B cell (primary cell): ENCODE results near the gene RPL22. TPM values are rescaled to one million over a fixed set of nuclear protein-coding genes. Genes with fewer than 3 reads are reported as not detected.

Source experiments
- ATAC-seq: fragments of 200-7000 bp; cut with Tn5 transposase; one replicate; pipeline ENCODE4 v1.10.0; 2021; ENCODE audit warnings: low read depth, mild to moderate bottlenecking, moderate number of reproducible peaks, moderate library complexity
- CTCF ChIA-PET: fragments of 350-600 bp; sonication (Branson Sonifier 250); formaldehyde crosslinking; loops from one replicate; lab custom pipeline; 2021; ENCODE audit warnings: antibody characterized with exemption, inconsistent platforms; lab: Charles Lee
- POLR2A ChIA-PET: fragments of 350-600 bp; sonication (Branson Sonifier 250); formaldehyde crosslinking; loops from one replicate; lab custom pipeline; 2021; ENCODE audit warnings: antibody characterized with exemption; lab: Charles Lee
- DNase-seq: peaks from one replicate; pipeline ENCODE4 v3.0.0; 2013
- H2AFZ ChIP-seq: 2 replicates; pipeline ENCODE4 v1.6.1; 2012; ENCODE audit warnings: mild to moderate bottlenecking, low read depth, low read length; ENCODE audit not compliant: insufficient read depth, poor library complexity, severe bottlenecking
- H3K27ac ChIP-seq, 2 donors: 1 replicate in 1 of 2; 2 replicates in 1 of 2; pipeline ENCODE4 v1.5.1; 2012 to 2013; ENCODE audit warnings: low read length in 2 of 2, mild to moderate bottlenecking in 2 of 2, moderate library complexity in 1 of 2
- H3K27me3 ChIP-seq, 4 experiments: fragments of 200-600 bp in 1 of 4; sonication (generic) in 1 of 4; replicated peaks in 1 of 4; 1 replicate in 2 of 4; 2 replicates in 2 of 4; pipeline versions ENCODE4 v1.6.1 to v1.7.0; 2013 to 2016; ENCODE audit warnings: low read length in 3 of 4, mild to moderate bottlenecking in 2 of 4, mixed read lengths in 1 of 4, moderate library complexity in 1 of 4; ENCODE audit not compliant: insufficient read depth in 4 of 4, control insufficient read depth in 3 of 4; ENCODE audit errors: control extremely low read depth in 1 of 4
- H3K36me3 ChIP-seq, 2 experiments: replicated peaks in 1 of 2; 1 replicate in 1 of 2; 2 replicates in 1 of 2; pipeline versions ENCODE4 v1.6.1 to v1.7.1; 2013; ENCODE audit warnings: low read length in 1 of 2; ENCODE audit not compliant: insufficient read depth in 2 of 2, control insufficient read depth in 1 of 2; ENCODE audit errors: control extremely low read depth in 1 of 2, extremely low read depth in 1 of 2
- H3K4me1 ChIP-seq, 2 donors: fragments of 200-600 bp in 1 of 2; sonication (generic) in 1 of 2; 1 replicate in 1 of 2; 2 replicates in 1 of 2; pipeline versions ENCODE4 v1.5.1 to v1.6.1; 2013 to 2017; ENCODE audit warnings: low read length in 2 of 2; ENCODE audit not compliant: control insufficient read depth in 2 of 2, insufficient read depth in 2 of 2
- H3K4me2 ChIP-seq: replicated peaks from 2 replicates; pipeline ENCODE3; 2012; ENCODE audit warnings: mild to moderate bottlenecking, low read depth, low read length; ENCODE audit not compliant: poor library complexity, severe bottlenecking
- H3K4me3 ChIP-seq, 5 experiments: fragments of 200-600 bp in 1 of 5; sonication (generic) in 1 of 5; 1 replicate in 3 of 5; 2 replicates in 2 of 5; pipeline versions ENCODE4 v1.5.1 to v1.7.0; 2011 to 2016; ENCODE audit warnings: low read length in 4 of 5, mild to moderate bottlenecking in 4 of 5, low read depth in 2 of 5, control low read depth in 1 of 5, moderate library complexity in 1 of 5; ENCODE audit not compliant: insufficient read depth in 1 of 5; ENCODE audit errors: control extremely low read depth in 1 of 5, extremely low read depth in 1 of 5
- H3K79me2 ChIP-seq: fragments of 200-600 bp; sonication (generic); one replicate; pipeline ENCODE4 v1.6.0; 2016; ENCODE audit warnings: low read length; ENCODE audit not compliant: control insufficient read depth, insufficient read depth
- H3K9ac ChIP-seq: fragments of 200-600 bp; sonication (generic); 2 replicates; pipeline ENCODE4 v1.6.1; 2017; ENCODE audit warnings: mild to moderate bottlenecking, low read length, moderate library complexity
- H3K9me3 ChIP-seq, 3 donors: one replicate each; pipeline versions ENCODE4 v1.6.1 to v1.7.1; 2013; ENCODE audit warnings: low read length in 2 of 3; ENCODE audit not compliant: control insufficient read depth in 2 of 3, insufficient read depth in 1 of 3; ENCODE audit errors: control extremely low read depth in 1 of 3
- H4K20me1 ChIP-seq: 2 replicates; pipeline ENCODE4 v1.6.0; 2012; ENCODE audit warnings: mild to moderate bottlenecking, low read length; ENCODE audit not compliant: insufficient read depth, control insufficient read depth, poor library complexity, severe bottlenecking
- H3K27ac Mint-ChIP-seq: one replicate; pipeline ENCODE4 v1.8.0; 2021; ENCODE audit warnings: mixed read lengths
- H3K27me3 Mint-ChIP-seq: one replicate; pipeline ENCODE4 v1.8.0; 2021; ENCODE audit warnings: mixed read lengths
- H3K4me1 Mint-ChIP-seq: one replicate; pipeline ENCODE4 v1.8.0; 2021; ENCODE audit warnings: mixed read lengths
- H3K4me3 Mint-ChIP-seq: one replicate; pipeline ENCODE4 v1.8.0; 2021; ENCODE audit warnings: mixed read lengths
- H3K9me3 Mint-ChIP-seq: one replicate; pipeline ENCODE4 v1.8.0; 2022; ENCODE audit warnings: mixed read lengths; ENCODE audit not compliant: insufficient read depth
- CTCF ChIP-seq: fragments of 200-600 bp; IDR thresholded peaks from one replicate; pipeline ENCODE4 v1.8.0; 2022; ENCODE audit warnings: antibody characterized with exemption, mild to moderate bottlenecking
- EZH2 ChIP-seq: IDR thresholded peaks from 2 replicates; pipeline ENCODE4 v1.6.1; 2012; ENCODE audit warnings: borderline replicate concordance, low read depth, mild to moderate bottlenecking, moderate library complexity, low read length; ENCODE audit not compliant: insufficient read depth, poor library complexity, severe bottlenecking
- WGBS: methylation state at CpG from one replicate; pipeline ENCODE4 v1.1.5; 2013; ENCODE audit warnings: missing lambda C conversion rate; ENCODE audit not compliant: insufficient coverage; 5-methylcytosine and 5-hydroxymethylcytosine counted together
- intact Hi-C: fragments of 100-400 bp; cut with micrococcal nuclease; formaldehyde crosslinking; loops from one replicate; pipeline ENCODE4 v1.10.0; 2022
- polyA plus RNA-seq: library from polyadenylated mRNA; depleted of rRNA; stranded (reverse); fragments of >200 nt; gene quantifications from 2 replicates; pipeline ENCODE4 v1.2.3, GENCODE V29; 2012
- total RNA-seq, 2 donors: library from RNA; stranded (reverse); fragments of 120-200 nt in 1 of 2; gene quantifications; 1 replicate in 1 of 2; 2 replicates in 1 of 2; pipeline versions ENCODE4 v1.2.3 to v1.2.4, GENCODE V29; 2013 to 2022

The RPL22 gene
- total and polyA plus RNA-seq, 2 donors (not counting 1 experiment from before 2014, with no cell fraction given), result 70.9 to 471 TPM

- intact Hi-C loops, result no loop called here
- Histone ChIP-seq H3K36me3 (no peaks in the 10 kb centered on the region), H3K4me1 (no peaks in the 10 kb centered on the region), H2AFZ (no peak overlapping the region), H3K4me2 (no peak overlapping the region), H3K79me2 (no peaks in the 10 kb centered on the region), H3K27ac (no peak overlapping the region), H3K9ac (no peak overlapping the region), H3K4me3 (no peak overlapping the region), H3K9me3 (peaks cover 0 to 3% (median 0%) of the 10 kb centered on the region in 3 donors), H3K27me3 (peaks cover 0 to 6% (median 0%) of the 10 kb centered on the region in 4 experiments), H4K20me1 (no peaks in the 10 kb centered on the region)
- no peak for ATAC-seq
- ChIA-PET CTCF (no interaction called here), POLR2A (no interaction called here)
- no peak for DNase-seq
- no peak for TF ChIP-seq EZH2
- no peaks in the 10 kb centered on the region for H3K9me3 Mint-ChIP-seq
- no peak overlapping the region for H3K4me3 Mint-ChIP-seq
- WGBS, result 89% methylated on average over 23 of the region's 33 CpGs
- H3K4me1 Mint-ChIP-seq, result no peaks in the 10 kb centered on the region
- H3K27me3 Mint-ChIP-seq, result peaks cover 8% of the 10 kb centered on the region
- H3K27ac Mint-ChIP-seq, result no peak overlapping the region
Measured at GRCh38 chr1:6142036-6142621, 57.3 kb downstream of the RPL22 start.

GRCh38 chr1:6141592-6141991 is 57.8 kb downstream of the RPL22 start:
- Mint-ChIP-seq H3K4me1 (no peaks in the 10 kb centered on the region), H3K4me3 (no peak overlapping the region), H3K27me3 (peaks cover 10% of the 10 kb centered on the region), H3K27ac (no peak overlapping the region), H3K9me3 (no peaks in the 10 kb centered on the region)
- Histone ChIP-seq H3K9me3 (peaks cover 0 to 3% (median 0%) of the 10 kb centered on the region in 3 donors), H2AFZ (no peak overlapping the region), H3K4me1 (no peaks in the 10 kb centered on the region), H3K4me2 (no peak overlapping the region), H3K79me2 (no peaks in the 10 kb centered on the region), H3K36me3 (no peaks in the 10 kb centered on the region), H3K27ac (no peak overlapping the region), H3K4me3 (no peak overlapping the region), H3K9ac (no peak overlapping the region), H4K20me1 (no peaks in the 10 kb centered on the region), H3K27me3 (peaks cover 0 to 2% (median 0%) of the 10 kb centered on the region in 4 experiments)
- DNase-seq, result peak; percentile 24
- ChIA-PET CTCF (no interaction called here), POLR2A (no interaction called here)
- intact Hi-C loops, result no loop called here
- TF ChIP-seq EZH2 (no peak), CTCF (no peak)
- ATAC-seq, result no peak
- WGBS, result 8% methylated on average over 6 of the region's 7 CpGs
